Middle frontal gyrus (tissue), 1 donor: ENCODE measurements around the gene ENKD1.
A peak's percentile ranks its signal among the peaks of the same experiment; 100 is the strongest.

Source experiments
- DNase-seq: peaks from one replicate; pipeline ENCODE4 v3.0.0-alpha.2; 2015; ENCODE audit warnings: low spot score; ENCODE audit errors: extremely low spot score

ENKD1 gene

GRCh38 chr16:67651847-67652246 lies 14.7 kb downstream of the ENKD1 start:
- DNase-seq: no peak

- no peak for DNase-seq
These were observed 15.5 kb downstream of the ENKD1 start for GRCh38 chr16:67651039-67651438.

GRCh38 chr16:67650023-67650422 lies 16.5 kb downstream of the ENKD1 start:
- no peak for DNase-seq

GRCh38 chr16:67649494-67649931 lies 17.0 kb downstream of the ENKD1 start:
- DNase-seq: no peak

GRCh38 chr16:67648764-67649407 lies 17.7 kb downstream of the ENKD1 start:
- DNase-seq: no peak

- no peak for DNase-seq
These were observed 18.3 kb downstream of the ENKD1 start for GRCh38 chr16:67648088-67648763.

- DNase-seq: no peak
These were observed 18.9 kb downstream of the ENKD1 start for GRCh38 chr16:67647681-67648080.

- no peak for DNase-seq
These were observed 19.4 kb downstream of the ENKD1 start for GRCh38 chr16:67647111-67647651.

GRCh38 chr16:67645397-67646121 lies 21.0 kb downstream of the ENKD1 start:
- DNase-seq: no peak

GRCh38 chr16:67644038-67644437 lies 22.5 kb downstream of the ENKD1 start:
- DNase-seq: no peak

- DNase-seq: peak; percentile 42
These were observed 24.5 kb downstream of the ENKD1 start for GRCh38 chr16:67641779-67642708.

- no peak for DNase-seq
These were observed 28.9 kb downstream of the ENKD1 start for GRCh38 chr16:67637625-67638024.

- no peak for DNase-seq
These were observed 29.8 kb downstream of the ENKD1 start for GRCh38 chr16:67636713-67637112.

- no peak for DNase-seq
These were observed 34.0 kb downstream of the ENKD1 start for GRCh38 chr16:67632415-67633172.

GRCh38 chr16:67628216-67628615 lies 38.3 kb downstream of the ENKD1 start:
- DNase-seq: no peak

GRCh38 chr16:67613808-67614207 lies 52.7 kb downstream of the ENKD1 start:
- DNase-seq: no peak
